GM21367 (cell line): Measurements from ENCODE around the gene GP5.

Source experiments
- ATAC-seq: cut with Tn5 transposase; IDR thresholded peaks from one replicate; pipeline ENCODE4 v1.9.1; 2021; ENCODE audit not compliant: unreplicated experiment

GP5 gene, protein sequence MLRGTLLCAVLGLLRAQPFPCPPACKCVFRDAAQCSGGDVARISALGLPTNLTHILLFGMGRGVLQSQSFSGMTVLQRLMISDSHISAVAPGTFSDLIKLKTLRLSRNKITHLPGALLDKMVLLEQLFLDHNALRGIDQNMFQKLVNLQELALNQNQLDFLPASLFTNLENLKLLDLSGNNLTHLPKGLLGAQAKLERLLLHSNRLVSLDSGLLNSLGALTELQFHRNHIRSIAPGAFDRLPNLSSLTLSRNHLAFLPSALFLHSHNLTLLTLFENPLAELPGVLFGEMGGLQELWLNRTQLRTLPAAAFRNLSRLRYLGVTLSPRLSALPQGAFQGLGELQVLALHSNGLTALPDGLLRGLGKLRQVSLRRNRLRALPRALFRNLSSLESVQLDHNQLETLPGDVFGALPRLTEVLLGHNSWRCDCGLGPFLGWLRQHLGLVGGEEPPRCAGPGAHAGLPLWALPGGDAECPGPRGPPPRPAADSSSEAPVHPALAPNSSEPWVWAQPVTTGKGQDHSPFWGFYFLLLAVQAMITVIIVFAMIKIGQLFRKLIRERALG

GRCh38 chr3:194399166-194399565 is at the start of gene GP5:
Gene GP5, minus strand, starts transcription at chr3:194399266. Its CDS starts 984 bp downstream, at chr3:194398282.
- ATAC-seq = no peak

GRCh38 chr3:194447657-194448056 is 48.6 kb upstream of the GP5 start:
- no peak for ATAC-seq

DNA sequence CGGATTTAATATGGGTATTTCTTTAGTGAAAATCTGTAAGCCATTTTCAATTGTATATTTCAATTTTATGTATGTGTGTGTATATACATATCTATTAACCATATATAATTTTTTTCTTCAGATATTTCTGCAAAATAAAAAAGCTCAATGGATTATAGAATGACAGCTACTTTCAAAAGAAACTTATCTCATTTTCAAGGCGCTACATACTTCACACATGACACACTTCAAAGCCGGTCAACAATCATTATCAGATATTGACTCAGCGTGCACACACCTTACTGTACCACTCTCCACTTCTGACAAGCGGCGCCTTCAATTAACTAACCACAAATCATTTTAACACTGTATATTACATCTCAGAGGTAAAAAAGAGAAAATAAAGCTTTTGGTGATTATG is 48.1 kb upstream of the GP5 start:
- no peak for ATAC-seq

GRCh38 chr3:194446754-194447153 is 47.7 kb upstream of the GP5 start:
- ATAC-seq = no peak

DNA sequence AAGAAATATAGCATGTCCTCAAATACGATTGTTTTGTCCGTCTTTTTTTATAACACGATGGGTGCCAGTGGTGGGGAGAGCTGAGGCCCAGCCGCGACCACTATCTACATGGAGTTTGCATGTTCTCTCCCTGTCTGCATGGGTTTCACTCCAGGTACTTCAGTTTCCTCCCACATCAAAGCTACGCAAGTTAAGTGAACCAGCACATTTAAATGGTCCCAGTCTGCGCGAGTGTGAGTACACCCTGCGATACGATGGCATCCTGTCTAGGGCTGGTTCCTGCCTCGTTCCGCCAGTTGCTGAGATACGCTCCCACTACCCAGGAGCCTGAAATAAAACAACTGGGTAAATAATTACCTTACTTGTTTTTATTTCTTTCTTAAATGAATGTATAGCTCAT is 47.1 kb upstream of the GP5 start:
- ATAC-seq = no peak

DNA sequence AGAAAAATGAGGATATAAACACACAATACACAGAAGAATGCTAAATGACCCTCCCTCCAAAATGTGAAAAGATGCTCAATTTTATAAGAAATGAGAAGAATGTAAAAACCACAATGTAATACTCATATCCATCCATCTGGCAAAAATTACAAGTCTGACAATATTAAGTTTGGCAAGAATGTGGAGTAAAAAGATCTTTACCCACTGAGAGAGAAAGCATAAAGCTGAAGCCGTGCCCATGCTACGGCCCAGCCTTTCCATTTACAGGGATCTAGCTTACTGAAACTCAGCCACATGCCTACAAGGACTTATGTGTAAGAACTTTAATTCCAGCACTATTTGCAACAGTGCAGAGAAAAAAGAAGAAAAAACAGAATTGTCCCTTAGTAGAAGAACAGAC is 44.8 kb upstream of the GP5 start:
- ATAC-seq = no peak

GRCh38 chr3:194440756-194441155 is 41.7 kb upstream of the GP5 start:
- no peak for ATAC-seq

DNA sequence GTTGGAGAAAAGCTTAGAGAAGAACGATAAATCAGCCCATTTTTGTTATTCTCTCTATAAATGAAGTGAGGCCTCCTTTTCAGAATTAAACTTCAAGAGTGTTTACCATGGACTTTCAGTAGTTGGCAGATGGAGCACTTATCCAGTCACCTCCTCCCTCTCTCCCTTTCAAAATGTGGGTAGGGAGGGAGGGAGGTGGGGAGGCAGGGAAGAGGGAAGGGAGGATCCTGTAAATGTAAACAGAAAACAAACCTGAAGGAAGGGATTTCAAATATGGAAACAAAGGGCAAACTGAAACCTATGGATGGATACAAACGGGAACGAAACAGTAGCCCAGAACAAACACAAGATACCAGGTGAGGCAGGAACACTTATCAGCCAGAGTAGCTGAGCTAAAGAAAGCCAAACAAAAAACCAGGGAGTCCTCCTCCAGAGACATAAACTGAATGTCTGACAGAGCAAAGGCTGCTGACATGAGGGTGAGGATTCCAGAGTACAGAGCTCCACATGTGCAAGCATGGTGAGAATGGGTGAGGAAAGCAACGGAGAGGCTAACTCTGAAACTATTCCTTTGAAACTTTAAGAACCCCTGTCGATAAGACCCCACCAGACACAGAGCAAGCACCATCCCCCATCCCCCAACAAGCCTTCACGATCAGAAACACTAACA is 41.0 kb upstream of the GP5 start:
- ATAC-seq = no peak

DNA sequence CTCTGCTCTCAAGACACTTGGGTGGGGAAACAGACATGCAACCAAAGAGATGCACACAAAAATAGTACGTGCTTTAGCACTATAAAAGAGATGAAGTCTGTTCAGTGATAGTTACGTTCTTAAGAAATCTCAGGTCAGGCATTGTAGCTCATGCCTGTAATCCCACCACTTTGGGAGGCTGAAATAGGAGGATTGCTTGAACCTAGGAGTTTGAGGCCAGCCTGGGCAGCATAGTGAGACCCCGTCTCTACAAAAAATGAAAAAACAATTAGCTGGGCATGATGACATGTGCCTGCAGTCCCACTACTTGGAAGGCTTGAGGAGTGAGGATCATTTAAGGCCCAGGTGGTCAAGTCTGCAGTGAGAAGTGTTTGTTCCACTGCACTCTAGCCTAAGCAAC is 35.4 kb upstream of the GP5 start:
- ATAC-seq = no peak

DNA sequence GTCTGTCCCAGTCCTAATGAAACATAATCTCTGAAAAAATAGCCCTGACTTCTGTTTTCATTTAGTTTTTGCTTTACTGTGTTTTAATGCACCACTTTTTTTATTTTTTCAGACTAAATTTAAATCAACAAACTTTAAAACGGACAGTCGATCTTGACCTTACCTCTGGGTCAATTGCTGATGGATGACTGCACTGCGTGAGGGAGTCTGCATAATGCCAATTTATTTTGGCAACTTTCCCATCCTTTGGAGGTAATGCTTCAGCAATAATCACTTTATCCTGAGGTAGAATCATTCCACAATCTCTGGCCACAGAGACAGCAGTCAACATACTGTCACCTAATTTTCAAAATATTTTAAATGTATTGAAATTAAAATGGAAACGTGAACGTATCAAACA is 32.5 kb upstream of the GP5 start:
- no peak for ATAC-seq

- no peak for ATAC-seq
These were observed 26.3 kb upstream of the GP5 start for GRCh38 chr3:194425399-194425798.

- no peak for ATAC-seq
These were observed 25.9 kb upstream of the GP5 start for GRCh38 chr3:194424953-194425352.

DNA sequence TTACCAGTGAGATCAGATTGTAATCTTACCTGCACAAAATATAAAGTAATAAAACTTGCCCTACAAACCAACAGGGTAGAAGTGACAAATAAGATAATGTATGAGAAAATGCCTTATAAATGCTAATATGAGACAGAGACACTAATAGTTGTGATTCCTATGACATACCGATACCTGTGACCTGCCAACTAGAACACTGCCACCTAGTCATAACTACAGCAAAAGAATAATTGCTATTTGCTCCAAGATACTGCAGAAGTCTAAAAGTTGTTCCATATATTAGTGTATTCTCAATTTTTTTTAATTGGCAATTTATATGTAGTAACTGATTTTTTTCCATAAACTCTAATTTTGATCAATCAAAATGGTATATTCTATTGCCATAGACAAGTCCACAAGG is 25.3 kb upstream of the GP5 start:
- ATAC-seq = no peak

GRCh38 chr3:194423317-194423716 is 24.3 kb upstream of the GP5 start:
- ATAC-seq = no peak

DNA sequence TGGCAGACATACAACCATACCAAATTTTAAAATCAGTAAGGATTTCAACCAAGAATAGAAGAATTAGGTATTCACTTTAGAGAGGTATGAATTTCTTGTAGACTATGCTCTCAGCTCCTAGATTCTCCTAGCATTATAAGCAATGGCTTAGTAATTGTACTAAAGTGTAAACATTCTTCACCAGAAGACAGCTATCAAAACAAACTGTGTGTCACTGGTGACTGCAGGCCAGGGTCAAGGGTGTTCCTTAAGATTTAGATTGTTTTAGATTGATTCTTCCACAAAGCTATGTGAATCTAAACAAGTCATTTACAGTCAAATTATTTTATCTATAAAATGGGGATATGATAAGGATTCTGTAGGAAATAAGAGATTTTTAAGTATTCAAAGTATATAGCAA is 23.1 kb upstream of the GP5 start:
- no peak for ATAC-seq

DNA sequence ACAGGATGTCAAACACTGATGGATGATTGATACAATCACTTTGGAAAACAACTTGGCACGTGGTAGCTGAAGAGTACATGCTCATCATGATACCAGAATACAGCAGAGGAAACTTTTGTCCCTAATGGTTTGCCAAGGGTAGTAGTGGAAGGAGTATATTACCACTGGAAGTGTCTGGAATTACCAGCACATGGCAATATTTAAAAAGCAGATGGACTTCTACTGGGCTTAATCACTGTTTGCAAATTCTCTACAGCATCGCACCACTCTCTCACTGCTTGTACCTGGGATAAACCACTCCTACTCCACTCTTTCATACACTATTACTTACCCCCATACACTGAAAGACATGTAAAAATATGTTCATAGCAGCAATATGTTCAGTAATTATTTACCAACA is 19.6 kb upstream of the GP5 start:
- ATAC-seq = no peak

- no peak for ATAC-seq
These were observed 8.4 kb upstream of the GP5 start for GRCh38 chr3:194407423-194407822.

DNA sequence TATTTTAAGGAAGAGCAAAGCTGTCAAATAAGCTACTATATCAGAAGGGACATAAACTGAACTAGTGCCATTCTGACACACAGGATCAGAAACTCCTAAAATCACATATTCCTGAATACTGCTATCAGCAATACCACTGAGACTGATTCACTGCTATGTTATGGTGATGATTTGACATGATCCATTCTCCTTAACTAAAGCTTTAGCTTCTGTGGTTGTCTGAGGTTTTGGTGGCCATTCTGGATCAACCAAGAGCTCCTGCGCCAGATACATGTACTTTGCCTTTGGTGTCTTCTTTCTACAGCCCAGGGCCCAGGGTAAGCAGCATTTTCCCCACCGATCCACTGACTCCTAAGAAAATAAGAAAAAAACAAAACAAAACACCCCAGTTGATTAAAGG is 6.7 kb upstream of the GP5 start:
- no peak for ATAC-seq

DNA sequence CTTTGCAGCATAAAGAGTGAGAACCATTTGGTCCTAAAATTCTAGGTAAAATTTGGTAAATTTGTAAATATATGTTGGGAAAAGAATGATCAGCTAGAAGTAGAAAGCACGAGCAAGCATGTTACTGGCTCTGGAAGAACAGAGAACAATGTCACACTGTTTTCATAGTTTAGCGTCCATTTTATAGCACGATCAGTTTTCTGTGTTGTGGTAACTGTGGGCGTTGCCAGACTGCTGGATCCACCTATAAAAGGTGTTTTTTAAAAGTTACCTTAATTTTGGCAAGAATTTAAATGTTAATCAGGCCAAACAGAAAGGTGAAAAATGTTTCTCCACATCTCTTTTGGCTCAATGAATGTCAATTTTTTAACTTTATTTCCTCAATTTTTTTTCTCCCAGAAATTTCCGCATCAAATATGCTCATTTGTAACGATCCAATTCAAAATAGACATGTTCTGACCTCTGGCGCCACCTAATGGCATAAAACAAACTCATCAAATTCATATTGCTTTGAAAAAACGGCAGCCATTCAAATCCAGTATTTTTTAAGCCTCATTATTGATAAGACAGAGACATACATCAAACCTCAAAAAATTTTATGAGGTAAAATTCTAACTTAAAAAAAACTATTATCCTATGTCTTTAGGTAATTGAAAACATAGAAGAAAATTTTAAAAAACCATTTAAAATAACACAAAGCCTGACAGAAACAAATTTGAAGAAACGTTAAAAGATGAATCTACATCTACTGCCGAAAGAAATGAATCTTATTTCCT is 5.5 kb upstream of the GP5 start:
- no peak for ATAC-seq

DNA sequence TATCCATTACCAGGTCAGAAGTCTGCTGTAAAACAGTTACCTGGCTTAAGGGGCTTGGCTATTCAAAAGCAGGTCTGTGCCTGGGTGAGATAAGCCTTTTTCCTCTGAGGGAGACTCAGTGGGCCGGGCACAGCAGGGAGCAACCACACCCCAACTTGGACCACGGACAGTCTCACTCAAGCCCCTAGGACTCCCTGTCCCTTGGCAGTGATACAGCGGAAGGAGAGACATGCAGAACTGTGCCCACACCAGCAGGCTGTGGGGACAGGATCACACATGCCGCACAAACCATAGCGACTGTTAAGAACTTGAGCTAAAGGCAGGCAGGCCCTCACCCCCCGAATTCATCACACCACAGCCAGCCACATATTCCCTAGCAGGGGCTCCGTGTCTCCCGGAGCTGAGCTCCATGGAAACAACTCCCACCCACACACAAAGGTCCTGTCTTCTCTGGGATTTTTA is 2.8 kb upstream of the GP5 start:
- no peak for ATAC-seq

- no peak for ATAC-seq
These were observed 2.3 kb upstream of the GP5 start for GRCh38 chr3:194401346-194401745.
